CD4-positive, alpha-beta T cell treated with Interleukin-6 for 4 hours (primary cell): ENCODE results near the gene DTNBP1.
"Not testable (repeated sequence)": the region's sequence is repeated elsewhere in the genome, so short reads cannot be mapped to it uniquely, and the experiment has no call there.

Experiments
- DNase-seq: peaks from one replicate; pipeline ENCODE4 v3.0.0-alpha.2; 2020; ENCODE audit warnings: mixed read lengths

The DTNBP1 gene

GRCh38 chr6:15555101-15556038, 107.5 kb downstream of the DTNBP1 start:
- no peak for DNase-seq

DNA sequence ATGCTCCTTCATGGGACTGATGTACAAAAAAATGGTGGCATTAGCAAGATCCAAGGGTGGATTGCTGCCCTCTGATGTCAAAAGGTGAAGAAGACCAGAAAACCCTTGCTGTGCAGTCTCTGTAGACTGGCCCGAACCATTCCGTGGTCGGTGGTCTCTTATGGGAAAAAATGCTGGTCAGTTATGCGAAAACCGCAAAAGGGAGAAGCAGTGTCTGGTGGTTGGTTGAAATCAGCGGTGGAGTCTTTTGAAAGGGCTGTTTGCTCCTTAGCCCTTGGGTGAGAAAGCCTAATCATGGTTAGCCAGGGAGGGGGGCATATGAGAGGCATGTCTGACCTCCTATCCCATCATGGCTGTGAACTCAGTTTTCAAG, 108.1 kb downstream of the DTNBP1 start:
- DNase-seq: no peak

DNA sequence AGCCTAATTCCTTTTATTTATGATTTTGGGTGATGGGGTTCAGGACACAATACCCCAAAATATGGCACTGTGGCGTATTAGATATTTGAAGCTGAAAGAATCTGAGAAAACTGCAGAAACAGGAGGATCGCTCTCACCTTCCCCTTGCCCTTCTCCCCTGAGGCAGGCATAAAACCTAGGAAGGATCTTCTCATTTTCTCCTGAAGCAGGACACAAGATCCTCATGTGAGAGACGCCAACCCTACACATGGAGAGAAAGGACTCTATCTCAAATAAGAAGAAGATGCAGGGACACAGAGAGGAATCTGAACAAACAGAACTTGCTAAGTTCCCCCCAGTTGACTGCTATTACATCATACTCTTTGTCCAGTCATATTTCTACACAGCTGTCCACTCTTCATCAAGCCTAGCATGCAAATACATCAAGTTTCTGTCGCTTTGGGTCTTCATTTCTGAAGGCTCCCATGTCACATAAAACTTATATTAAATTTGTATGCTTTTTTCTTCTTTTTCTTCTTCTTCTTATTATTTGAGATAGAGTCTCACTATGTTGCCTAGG, 109.0 kb downstream of the DTNBP1 start:
- DNase-seq: no peak

DNA sequence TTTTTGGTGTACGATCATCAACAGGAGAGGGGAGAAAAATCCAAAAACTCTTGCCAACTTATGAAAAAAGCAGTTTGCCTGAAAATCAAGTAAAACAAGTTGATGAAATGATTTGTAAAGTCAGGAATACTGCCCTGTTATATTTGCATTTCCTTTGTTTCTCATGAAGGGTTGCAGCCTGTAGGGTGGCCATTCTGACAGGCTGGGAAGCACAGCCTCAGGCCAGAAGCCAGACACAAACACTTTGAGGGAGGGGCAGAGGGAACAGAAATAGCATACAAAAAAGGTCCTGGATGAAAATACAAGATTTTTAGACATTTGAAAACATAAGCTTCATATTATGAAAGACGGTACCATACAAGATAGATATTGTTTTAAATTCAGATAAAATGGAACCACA, 109.8 kb downstream of the DTNBP1 start:
- DNase-seq: no peak

- DNase-seq: no peak
These were observed 111.0 kb downstream of the DTNBP1 start for GRCh38 chr6:15551798-15552197.

DNA sequence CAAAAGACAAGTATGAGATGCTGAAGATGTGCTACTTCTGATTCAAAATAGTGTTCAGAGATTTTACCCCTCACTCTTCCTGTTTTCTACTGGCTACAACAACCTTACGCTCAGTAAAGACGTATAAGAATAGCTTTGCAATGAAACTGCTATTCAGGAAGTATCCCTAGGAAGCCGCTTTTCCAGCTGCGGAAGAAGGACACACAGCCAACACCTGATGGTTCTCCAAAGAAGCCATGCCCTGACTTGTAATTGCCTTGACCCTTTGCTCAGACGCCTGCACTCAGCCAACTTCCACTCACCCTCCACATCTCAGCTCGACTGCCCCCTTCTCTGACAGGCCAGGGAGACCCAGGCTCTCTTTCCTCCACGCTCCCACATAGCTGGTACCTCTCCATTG, 111.6 kb downstream of the DTNBP1 start:
- no peak for DNase-seq

- no peak for DNase-seq
These were observed 112.2 kb downstream of the DTNBP1 start for GRCh38 chr6:15550546-15551123.

GRCh38 chr6:15549371-15549770, 113.5 kb downstream of the DTNBP1 start:
- DNase-seq: no peak

DNA sequence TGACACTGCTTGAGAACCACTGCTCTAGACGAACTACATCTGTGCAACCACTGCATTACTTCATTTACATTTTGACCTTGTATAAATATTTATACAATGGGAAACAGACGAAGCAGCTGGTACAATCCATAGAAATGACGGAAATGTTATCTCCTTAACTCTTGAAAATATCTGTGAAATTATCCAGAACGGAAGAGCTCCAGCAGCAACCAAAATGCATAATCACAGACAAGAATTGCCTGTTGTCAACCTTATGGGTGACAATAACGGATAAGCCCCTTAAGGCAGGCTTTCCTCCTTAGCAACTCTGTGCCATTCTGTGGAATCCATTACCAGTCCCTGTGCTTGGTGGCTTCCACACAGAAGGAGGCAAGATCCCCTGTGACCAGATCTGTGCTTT, 115.4 kb downstream of the DTNBP1 start:
- DNase-seq: no peak

DNA sequence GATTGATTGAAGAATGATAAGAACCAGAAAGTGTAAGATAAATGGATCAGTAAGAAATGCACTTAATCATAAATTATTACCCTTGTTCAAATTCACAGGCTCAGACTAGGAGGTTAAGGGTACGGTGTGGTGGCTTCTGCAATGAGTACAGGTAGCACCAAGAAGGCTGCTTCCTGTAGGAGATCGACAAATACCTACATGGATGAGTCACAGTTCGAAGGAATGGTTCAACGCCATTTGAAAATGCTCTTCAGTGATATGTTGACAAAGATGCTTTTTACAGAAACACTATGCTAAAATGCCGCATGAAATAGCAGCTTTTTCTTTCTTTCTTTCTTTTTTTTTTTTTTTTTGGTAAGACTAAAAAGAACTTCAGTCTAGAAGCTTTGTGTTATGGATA, 116.2 kb downstream of the DTNBP1 start:
- no peak for DNase-seq

GRCh38 chr6:15544321-15544900, 118.4 kb downstream of the DTNBP1 start:
- DNase-seq: no peak

GRCh38 chr6:15543332-15543917, 119.4 kb downstream of the DTNBP1 start:
- not testable (repeated sequence) for DNase-seq

GRCh38 chr6:15539722-15540270, 123.0 kb downstream of the DTNBP1 start:
- no peak for DNase-seq

GRCh38 chr6:15538766-15539495, 123.9 kb downstream of the DTNBP1 start:
- DNase-seq: no peak

DNA sequence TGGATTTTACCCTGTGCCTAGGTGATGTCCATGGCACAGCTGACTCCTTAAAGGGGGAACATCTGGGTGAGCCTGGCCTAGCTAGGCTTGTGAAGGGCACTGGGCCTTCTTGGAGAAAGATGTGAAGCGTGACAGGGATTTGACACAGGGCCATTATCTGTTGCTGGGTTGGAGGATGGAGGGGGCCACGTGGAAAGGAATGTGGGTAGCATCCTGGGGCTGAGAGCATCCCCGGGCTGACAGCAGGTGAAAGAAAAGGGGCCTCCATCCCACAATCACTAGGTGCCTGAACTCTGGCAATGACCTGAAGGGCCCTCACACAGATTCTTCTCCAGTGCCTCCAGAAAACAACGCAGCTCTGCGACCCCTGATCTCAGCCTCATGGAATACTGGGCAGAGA, 124.7 kb downstream of the DTNBP1 start:
- no peak for DNase-seq

DNA sequence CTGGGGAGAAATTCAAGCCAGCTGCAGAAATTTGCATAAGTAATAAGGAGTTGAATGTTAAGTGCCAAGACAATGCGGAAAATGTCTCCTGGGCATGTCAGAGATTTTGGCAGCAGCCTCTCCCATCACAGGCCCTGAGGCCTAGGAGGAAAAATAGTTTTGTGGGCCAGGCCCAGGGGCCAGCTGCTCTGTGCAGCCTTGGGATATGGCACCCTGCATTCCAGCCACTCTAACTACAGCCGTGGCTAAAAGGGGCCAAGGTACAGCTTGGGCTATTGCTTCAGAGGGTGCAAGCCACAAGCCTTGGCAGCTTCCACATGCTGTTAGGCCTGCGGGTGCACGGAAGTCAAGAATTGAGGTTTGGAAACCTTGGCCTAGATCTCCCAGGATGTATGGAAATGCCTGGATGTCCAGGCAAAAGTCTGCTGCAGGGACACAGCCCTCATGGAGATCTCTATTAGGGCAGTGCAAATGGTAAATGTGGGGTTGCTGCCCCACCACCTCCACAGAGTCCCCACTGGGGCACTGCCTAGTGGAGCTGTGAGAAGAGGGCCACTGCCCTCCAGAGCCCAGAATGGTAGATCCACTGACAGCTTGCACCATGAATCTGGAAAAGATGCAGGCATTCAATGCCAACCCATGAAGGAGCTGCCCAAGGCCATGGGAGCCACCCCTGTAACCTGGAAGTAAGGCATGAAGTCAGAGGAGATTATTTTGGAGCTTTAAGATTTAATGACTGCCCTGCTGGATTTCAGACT, 126.5 kb downstream of the DTNBP1 start:
- no peak for DNase-seq

DNA sequence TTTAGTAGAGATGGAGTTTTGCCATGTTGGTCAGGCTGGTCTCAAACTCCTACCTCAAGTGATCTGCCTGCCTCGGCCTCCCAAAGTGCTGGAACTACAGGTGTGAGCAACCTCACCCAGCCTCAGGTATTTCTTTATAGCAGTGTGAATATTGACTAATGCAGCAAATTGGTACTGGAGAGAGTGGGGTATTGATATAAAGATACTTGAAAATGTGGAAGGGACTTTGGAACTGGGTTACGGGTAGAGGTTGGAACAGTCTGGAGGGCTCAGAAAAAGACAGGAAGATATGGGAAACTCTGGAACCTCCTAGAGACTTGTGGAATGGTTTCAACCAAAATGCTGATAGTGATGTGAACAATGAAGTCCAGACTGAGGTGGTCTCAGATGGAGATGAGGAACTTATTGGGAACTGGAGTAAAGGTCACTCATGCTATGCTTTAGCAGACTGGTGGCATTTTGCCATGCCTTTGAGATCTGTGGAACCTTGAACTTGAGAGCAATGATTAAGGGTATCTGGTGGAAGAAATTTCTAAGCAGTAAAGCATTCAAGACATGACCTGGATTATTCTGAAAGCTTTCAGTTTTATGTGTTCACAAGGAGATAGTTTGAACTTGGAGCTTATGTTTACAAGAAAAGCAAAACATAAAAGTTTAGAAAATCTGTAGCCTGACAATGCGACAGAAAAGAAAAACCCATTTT, 127.2 kb downstream of the DTNBP1 start:
- no peak for DNase-seq

DNA sequence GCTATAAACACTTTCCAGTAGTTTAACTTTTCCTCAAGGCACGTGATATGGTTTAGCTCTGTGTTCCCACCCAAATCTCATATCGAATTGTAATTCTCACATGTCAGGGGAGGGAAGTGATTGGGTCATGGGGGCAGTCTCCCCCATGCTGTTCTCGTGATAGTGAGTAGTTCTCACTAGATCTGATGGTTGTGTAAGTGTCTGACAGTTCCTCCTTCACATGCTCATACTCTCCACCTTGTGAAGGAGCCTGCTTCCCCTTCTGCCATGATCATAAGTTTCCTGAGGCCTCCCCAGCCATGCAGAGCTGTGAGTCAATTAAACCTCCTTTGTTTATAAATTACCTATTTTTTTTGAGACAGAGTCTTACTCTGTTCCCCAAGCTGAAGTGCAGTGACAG, 127.9 kb downstream of the DTNBP1 start:
- no peak for DNase-seq

DNA sequence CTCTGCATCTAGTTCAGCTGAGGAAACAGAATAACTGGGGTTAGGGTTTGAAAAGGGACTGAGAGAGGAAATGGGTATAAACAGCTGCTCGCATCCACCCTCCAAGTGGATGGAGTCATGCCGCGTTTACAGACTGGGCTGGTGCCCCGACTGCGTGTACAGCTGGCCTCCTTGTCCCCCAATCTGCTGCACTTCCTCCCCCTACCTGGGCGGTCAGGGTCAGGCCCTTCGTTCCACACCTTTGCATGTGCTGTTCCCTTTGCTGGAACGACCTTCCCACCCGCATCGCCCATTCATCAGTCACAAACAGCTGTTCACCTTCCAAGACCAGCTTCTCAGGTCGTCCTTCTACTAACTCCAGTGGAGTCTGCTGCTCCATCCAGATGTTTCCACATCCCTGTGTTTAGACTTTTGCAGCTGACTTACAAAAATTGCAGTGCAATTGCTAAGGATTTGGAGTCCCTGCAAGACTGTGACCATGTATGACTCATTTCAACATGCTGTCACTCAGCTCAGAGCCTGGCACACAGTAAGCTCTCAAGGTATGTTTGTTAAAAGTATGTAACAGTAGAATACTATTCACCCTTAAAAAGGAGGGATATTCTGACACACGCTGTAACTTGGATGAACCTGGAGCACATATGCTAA, 129.3 kb downstream of the DTNBP1 start:
- no peak for DNase-seq

- no peak for DNase-seq
These were observed 130.9 kb downstream of the DTNBP1 start for GRCh38 chr6:15531973-15532372.
